Neural cell (in vitro differentiated cells): Measurements from ENCODE around the gene IPO11.

Experiments used
- CTCF ChIP-seq: fragments of 450-650 bp; IDR thresholded peaks from 2 replicates; pipeline ENCODE4 v1.5.1; 2014; ENCODE audit warnings: antibody characterized with exemption, mild to moderate bottlenecking, moderate library complexity; ENCODE audit not compliant: poor library complexity, severe bottlenecking
- EP300 ChIP-seq: fragments of 450-650 bp; conservative IDR thresholded peaks from 2 replicates; pipeline ENCODE4 v1.6.1; 2014; ENCODE audit warnings: antibody characterized with exemption, mild to moderate bottlenecking, moderate library complexity; ENCODE audit not compliant: poor library complexity, severe bottlenecking
- EZH2 ChIP-seq: fragments of 200-600, 300-800 bp; shearing (Covaris generic), sonication (generic); IDR thresholded peaks from 2 replicates; pipeline ENCODE4 v1.6.1; 2014; ENCODE audit warnings: antibody characterized with exemption, low read length, borderline replicate concordance, mild to moderate bottlenecking; ENCODE audit not compliant: insufficient read depth, poor library complexity, severe bottlenecking
- MXI1 ChIP-seq: fragments of 450-650 bp; conservative IDR thresholded peaks from 2 replicates; pipeline ENCODE4 v1.6.1; 2014; ENCODE audit warnings: antibody characterized with exemption, mild to moderate bottlenecking; ENCODE audit not compliant: poor library complexity, severe bottlenecking
- POLR2AphosphoS5 ChIP-seq: IDR thresholded peaks from 2 replicates; pipeline ENCODE4 v1.6.1; 2012
- RAD21 ChIP-seq: fragments of 450-650 bp; conservative IDR thresholded peaks from 2 replicates; pipeline ENCODE4 v1.6.1; 2014; ENCODE audit warnings: antibody characterized with exemption, mild to moderate bottlenecking, moderate library complexity
- REST ChIP-seq: IDR thresholded peaks from 2 replicates; pipeline ENCODE4 v1.6.1; 2012; ENCODE audit warnings: borderline replicate concordance
- TAF1 ChIP-seq: IDR thresholded peaks from 2 replicates; pipeline ENCODE4 v1.6.1; 2012; ENCODE audit warnings: low read depth

DNA sequence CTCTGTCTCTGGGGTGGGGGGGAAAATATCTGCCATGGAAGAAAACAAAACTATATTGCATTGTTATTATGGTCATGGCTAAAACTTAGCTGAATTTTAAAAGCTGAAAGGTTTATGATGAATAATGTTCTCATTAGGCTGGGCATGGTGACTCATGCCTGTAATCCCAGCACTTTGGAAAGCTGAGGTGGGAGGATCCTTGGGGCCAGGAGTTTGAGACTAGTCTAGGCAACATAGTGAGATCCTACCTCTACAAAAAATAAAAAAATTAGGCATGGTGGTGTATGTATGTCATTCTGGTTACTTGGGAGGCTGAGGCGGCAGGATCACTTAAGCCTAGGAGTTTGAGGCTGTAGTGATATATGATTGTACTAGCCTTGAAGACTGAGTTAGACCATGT is 44.5 kb downstream of the IPO11 start:
- TF ChIP-seq EZH2 = no peak
- no peak for TF ChIP-seq CTCF
- no peak for TF ChIP-seq POLR2AphosphoS5
- no peak for TF ChIP-seq REST
- no peak for TF ChIP-seq RAD21
- TF ChIP-seq TAF1 = no peak
- TF ChIP-seq MXI1 = no peak
- no peak for TF ChIP-seq EP300
